HL-60 (cell line): Measurements from ENCODE around the gene CHN1.

Experiments used
- DNase-seq, 2 experiments: peaks; one replicate each; pipeline ENCODE4 v3.0.0-alpha.2; 2010 to 2020; ENCODE audit warnings: low read depth in 1 of 2, low spot score in 1 of 2
- H3K27ac ChIP-seq: fragments of 250-450 bp; sonication (Bioruptor Pico); replicated peaks from 2 replicates; pipeline ENCODE4 v1.5.1; 2020; ENCODE audit warnings: mild to moderate bottlenecking, moderate library complexity
- H3K27me3 ChIP-seq: fragments of 250-450 bp; sonication (Bioruptor Pico); 2 replicates; pipeline ENCODE4 v1.5.1; 2021; ENCODE audit warnings: mild to moderate bottlenecking, moderate library complexity; ENCODE audit not compliant: insufficient read depth, poor library complexity, severe bottlenecking
- H3K4me3 ChIP-seq: replicated peaks from 2 replicates; pipeline ENCODE4 v1.5.1; 2011; ENCODE audit warnings: mild to moderate bottlenecking, control low read depth, low read length; ENCODE audit not compliant: insufficient read depth
- CTCF ChIP-seq: IDR thresholded peaks from one replicate; pipeline ENCODE4 v1.5.1; 2011; ENCODE audit warnings: low read length, control low read depth, inconsistent platforms; ENCODE audit not compliant: insufficient read depth
- GABPA ChIP-seq: IDR thresholded peaks from 2 replicates; pipeline ENCODE4 v1.6.1; 2012; ENCODE audit warnings: low read depth
- POLR2AphosphoS5 ChIP-seq: IDR thresholded peaks from 2 replicates; pipeline ENCODE4 v1.6.1; 2012; ENCODE audit warnings: low read depth
- REST ChIP-seq: IDR thresholded peaks from 2 replicates; pipeline ENCODE4 v1.6.1; 2012; ENCODE audit warnings: low read depth; ENCODE audit not compliant: insufficient replicate concordance
- SPI1 ChIP-seq: IDR thresholded peaks from 2 replicates; pipeline ENCODE4 v1.6.1; 2012; ENCODE audit warnings: low read depth, mild to moderate bottlenecking, borderline replicate concordance

CHN1 gene

GRCh38 chr2:174781996-174782395 lies 223.2 kb downstream of the CHN1 start:
- Histone ChIP-seq H3K4me3 (no peak overlapping the region), H3K27ac (no peak overlapping the region), H3K27me3 (peaks cover 3% of the 10 kb centered on the region)
- TF ChIP-seq CTCF (no peak), REST (no peak), POLR2AphosphoS5 (no peak), GABPA (no peak), SPI1 (no peak)
- DNase-seq: no peak

- TF ChIP-seq POLR2AphosphoS5: no peak
- no peak for TF ChIP-seq CTCF
- no peak for TF ChIP-seq REST
- TF ChIP-seq GABPA: no peak
- TF ChIP-seq SPI1: no peak
- Histone ChIP-seq H3K4me3 (no peak overlapping the region), H3K27me3 (peaks cover 3% of the 10 kb centered on the region), H3K27ac (no peak overlapping the region)
- no peak for DNase-seq
Observed at GRCh38 chr2:174781298-174781697, 223.9 kb downstream of the CHN1 start.

GRCh38 chr2:174780856-174781255 lies 224.3 kb downstream of the CHN1 start:
- Histone ChIP-seq H3K4me3 (no peak overlapping the region), H3K27me3 (peaks cover 3% of the 10 kb centered on the region), H3K27ac (no peak overlapping the region)
- TF ChIP-seq POLR2AphosphoS5: no peak
- TF ChIP-seq REST: no peak
- no peak for TF ChIP-seq CTCF
- no peak for TF ChIP-seq SPI1
- no peak for TF ChIP-seq GABPA
- DNase-seq: no peak
